NCI-H1436 (cell line): ENCODE data around the gene TLCD1.
A peak's percentile ranks its signal among the peaks of the same experiment; 100 is the strongest.

Experiments
- DNase-seq: peaks from one replicate; lab custom pipeline; 2025; lab: John Stamatoyannopoulos, UW

The TLCD1 gene

DNA sequence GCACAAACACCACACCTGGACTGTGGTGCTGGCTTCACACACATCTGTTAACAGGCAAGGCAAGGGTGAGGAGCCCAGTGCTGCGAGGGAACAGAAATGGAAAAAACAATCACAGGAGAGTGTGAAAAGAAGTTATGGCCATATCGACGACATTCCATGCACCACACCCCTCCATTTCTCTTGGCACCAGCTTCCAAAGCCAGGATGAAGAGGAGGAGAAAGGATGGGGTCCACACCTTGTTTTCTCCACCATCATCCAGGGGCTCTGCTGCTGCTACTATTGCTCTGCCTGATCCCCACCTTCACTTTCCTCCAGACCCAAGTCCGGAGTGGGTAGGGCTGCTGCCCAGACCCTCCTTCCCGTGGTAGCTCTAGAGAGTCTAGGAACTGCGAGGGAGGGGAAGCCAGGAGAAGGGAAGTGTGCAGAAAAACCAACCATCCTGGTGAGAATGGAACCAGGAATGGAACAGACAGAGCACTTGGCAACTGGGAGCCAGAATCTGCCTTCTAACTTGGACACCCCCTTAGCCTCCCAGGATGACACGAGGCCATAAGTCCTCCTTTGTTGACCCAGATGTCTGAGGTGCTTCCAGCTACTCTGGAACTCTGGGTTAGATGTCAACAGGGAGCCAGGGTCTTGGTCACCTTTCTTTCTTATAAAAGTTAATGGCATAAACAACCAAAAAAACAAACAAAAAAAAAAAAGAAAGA, 13.2 kb downstream of the TLCD1 start:
- DNase-seq: no peak

GRCh38 chr17:28712032-28712704, 13.9 kb downstream of the TLCD1 start:
- peak; percentile 40 for DNase-seq

GRCh38 chr17:28711723-28712031, 14.4 kb downstream of the TLCD1 start, which contains the start of gene PROCA1:
PROCA1 (minus strand) TSS chr17:28711888; CDS start chr17:28711660, 228 bp downstream.
- no peak for DNase-seq

DNA sequence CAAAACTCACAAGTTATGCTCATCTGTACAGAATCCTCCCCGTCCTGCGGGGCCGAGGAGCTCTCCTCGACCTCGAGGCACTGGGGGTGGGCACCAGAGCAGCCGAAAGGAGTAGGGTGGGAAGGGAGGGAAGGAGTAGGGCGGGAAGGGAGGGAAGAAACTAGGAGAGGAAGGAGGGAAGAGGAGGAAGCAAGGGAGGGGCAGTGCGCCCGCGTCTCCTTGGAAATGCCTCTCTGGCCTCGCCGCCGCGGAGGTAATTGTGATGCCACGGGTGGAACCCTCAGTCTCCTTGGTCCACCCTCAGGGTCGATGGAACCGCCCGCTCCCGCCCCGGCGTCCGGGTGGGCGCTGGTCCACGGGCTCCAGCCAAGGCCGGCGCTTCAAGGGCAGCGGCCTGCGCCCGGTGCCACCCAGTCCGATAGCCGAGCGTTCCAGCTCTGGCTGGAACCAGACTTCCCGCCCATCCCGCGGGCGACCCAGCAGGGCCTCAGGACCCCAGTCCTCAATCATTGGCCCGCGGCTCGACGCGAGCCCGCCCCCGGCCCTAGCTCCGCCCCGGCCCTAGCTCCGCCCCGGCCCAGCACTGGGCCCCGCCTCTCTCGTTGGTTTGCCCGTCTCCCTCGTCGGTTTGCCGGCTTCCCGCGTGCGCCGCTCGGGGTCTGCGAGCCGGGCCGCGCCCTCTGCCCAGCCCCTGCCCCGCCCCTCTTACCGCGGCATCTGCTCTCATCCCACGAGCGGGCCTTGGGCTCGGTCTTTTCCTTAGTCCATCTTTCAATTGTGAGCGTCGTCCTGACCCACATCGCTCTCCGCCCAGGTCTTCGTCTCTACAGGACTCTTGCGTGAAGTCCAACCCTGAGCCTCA, 14.9 kb downstream of the TLCD1 start:
- DNase-seq: peak; percentile 93

- no peak for DNase-seq
Observed at GRCh38 chr17:28707339-28707720, 18.7 kb downstream of the TLCD1 start.

GRCh38 chr17:28706471-28707338, 19.3 kb downstream of the TLCD1 start:
- DNase-seq: no peak

- no peak for DNase-seq
Observed at GRCh38 chr17:28705728-28706334, 20.2 kb downstream of the TLCD1 start.

DNA sequence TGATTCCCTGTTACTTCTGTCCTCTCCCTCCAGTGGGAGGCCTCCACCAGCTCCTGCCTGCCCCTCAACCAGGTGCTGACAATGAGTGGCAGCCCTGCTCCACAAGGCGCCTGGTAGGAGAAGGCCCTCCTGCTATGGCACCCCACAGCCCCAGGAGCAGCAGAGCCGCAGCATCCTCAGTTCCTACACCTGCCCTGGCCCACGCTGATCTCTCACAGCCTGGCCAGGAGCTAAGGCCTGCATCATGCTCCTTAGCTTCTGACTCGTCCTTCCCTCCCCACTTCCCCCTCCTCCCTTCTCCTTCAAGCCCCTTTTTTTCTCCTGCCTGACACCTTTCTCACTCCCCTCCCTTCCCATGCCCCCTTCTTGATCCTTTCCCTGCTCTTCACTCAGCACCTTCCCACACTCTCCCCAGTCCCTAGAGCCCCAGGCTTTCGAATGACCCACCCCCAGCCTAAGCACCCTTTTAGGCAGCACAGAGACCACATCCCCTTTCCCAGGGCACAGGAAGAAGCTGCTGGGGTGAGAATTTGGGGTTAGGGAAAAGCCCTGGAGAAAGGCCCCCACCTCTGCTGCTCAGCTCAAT, 20.9 kb downstream of the TLCD1 start:
- DNase-seq: no peak

GRCh38 chr17:28704219-28704858, 21.7 kb downstream of the TLCD1 start:
- no peak for DNase-seq

DNA sequence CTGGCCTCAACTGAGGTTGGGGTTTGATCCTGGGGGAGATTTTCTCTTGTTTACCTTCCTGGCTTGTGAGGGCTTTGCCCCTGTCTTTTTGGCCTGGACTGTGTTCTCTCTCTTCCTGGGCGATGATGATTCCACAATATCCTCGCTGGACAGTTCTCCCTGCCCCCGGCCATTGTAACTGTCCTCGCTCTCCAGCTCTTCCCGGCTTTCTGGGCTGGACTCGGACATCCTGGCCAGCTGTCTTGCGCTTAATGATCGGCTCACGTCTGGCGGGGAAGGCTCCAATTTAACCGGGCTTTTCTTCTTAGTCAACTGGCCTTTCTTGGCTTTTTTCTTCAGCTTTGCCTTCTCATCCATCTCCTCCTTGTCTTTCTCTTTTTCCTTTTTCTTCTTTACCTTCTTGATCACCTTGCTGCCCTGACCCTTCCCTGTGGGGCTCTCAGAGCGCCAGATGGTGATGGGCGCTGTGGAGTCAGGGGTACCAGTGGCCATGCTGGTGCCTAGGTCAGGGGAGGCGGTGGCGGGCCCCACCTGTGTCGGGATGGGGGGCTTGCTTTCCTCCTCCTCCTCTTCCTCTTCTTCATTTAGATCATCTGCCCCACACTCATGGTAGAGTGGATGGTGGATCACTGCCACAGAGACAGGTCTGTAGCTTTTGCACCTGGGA, 22.3 kb downstream of the TLCD1 start:
- DNase-seq: no peak

DNA sequence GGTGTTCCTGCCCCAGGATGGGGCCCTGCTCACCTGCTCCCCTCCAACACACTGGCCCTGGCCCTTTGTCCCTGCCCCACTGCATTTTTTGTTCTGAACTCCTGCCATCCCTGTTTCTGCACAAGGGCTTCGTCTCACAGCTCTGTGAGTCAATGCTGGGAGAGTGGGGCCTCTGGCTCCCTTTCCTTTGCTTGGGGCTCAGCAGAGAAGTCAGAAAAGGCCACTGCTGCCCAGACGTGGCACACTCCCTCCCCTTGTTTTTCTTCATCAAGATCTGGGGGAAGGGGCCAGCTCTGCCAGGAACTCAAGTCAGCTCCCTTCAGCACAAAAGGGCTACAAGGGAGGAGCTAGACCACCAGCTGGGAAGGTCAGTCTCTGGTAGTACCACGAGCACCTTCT, 23.3 kb downstream of the TLCD1 start:
- DNase-seq: no peak

DNA sequence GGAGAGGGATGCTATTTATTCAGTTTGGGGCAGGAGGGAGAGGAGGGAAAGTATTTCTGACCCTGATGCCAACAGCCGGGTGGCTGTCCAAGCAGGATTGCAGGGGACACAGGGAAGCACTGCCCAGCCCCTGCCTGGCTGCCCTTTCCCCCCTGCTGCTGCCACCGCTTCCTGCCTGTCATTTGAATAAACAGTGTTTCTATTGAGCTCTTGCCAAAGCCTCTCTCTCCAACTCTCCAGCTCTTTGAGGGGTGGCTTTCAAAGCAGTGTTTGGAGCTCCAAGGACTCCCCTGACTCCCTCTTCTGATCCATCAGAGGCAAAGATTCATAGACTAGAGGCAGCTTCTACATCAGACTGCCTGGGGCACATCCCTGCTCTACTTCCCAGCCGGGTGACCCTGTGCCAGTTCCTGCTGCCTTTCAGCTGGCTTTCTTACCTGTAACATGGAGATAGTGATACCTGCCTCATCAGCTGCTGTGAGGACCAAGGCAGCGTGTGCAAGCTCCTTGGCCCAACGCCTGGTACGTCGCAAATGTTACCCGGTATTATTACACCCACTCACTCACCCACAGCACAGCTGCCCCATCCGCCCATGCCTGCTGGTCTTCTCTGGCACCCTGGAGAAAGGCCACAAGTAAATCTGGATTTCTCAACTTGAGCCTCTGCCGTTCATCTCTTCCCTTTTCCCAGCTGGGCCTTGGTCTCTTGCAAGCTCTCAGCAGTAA, 23.8 kb downstream of the TLCD1 start:
- no peak for DNase-seq

GRCh38 chr17:28700830-28701492, 25.1 kb downstream of the TLCD1 start:
- no peak for DNase-seq

- no peak for DNase-seq
Observed at GRCh38 chr17:28700278-28700677, 25.8 kb downstream of the TLCD1 start.

DNA sequence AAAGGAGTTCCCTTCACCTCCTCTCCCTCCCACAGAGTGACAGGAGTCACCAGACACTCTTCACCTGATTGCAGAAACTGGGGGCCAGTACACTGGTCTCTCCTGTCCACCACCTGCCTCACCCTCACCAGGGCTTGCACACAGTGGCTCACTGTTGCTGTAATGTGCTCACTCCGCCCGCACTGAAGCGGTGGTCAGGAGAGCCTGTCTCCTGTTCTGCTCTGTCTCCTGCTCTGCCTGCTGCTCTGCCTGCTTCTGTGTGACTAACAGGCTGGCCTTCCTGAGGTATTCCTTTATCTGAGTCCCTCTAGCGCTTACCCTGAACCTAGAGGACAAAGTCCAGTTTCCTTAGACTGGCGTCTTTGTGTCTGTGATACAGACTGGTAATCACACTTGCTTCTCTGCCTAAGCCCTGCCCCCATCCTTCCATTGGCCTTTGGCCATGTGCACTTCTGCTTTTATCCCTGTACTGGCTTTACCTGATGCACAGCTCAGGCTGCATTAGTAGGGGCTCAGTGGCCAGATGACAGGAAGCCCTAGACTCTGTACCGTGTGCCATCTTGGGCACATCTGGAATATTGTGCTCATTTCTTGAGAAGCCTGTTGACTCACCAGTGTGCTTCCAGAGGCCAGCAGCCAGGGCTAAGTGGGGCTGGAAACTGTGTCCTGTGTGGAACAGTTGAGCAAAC, 27.6 kb downstream of the TLCD1 start:
- no peak for DNase-seq

DNA sequence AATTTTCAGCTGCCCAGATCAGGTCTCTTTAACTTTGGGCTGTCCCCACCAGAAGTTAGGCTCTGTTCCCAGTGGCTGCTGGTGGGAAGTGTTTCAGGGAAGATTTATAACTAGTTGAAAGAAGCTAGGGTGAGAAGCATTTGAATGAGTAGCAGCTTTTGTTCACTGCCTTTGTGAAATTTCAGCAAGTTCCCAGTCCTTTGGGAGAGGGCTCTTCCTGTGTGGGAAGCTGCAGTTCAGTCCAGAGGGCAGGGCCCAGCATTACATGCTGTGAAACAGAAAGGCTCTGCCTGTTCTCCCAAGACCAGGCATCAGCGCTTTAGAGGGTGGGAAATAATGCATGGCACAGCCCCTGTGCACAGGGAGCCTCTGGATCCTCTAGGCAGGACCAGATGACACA, 32.2 kb downstream of the TLCD1 start:
- DNase-seq: no peak

DNA sequence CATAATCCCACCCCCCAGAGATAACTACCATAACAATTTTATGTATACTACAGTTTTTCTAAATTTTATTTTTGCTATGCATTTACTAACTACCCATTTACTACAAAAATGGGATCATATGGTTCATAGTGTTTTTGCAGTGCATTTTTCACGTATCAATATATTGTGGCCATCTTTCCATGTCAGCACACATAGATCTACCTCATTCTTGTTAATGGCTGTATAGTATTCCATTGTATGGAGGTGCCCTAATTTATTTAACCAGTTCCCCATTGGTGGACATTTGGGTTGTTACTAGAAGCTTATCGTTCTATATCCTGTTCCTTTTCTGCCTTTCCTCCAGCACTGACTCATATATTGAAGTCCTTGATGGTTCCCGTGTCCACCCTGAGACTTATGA, 37.0 kb downstream of the TLCD1 start:
- DNase-seq: no peak

GRCh38 chr17:28688481-28688880, 37.6 kb downstream of the TLCD1 start:
- DNase-seq: no peak
